ENCODE results near the gene RNF114.
"Not testable (repeated sequence)": the region's sequence is repeated elsewhere in the genome, so short reads cannot be mapped to it uniquely, and the experiment has no call there.

The RNF114 gene

GRCh38 chr20:49964964-49965780, 29.0 kb downstream of the RNF114 start:
- peak in 1 of 2 donors; percentile 14 for DNase-seq (ENCODE audit: low read depth in 2 of 2)

GRCh38 chr20:49965781-49966305, 29.6 kb downstream of the RNF114 start:
- DNase-seq (ENCODE audit: low read depth in 2 of 2): no peak

GRCh38 chr20:49966861-49967260, 30.7 kb downstream of the RNF114 start:
- DNase-seq (ENCODE audit: low read depth in 2 of 2): no peak

GRCh38 chr20:49969234-49969633, 33.0 kb downstream of the RNF114 start:
- DNase-seq (ENCODE audit: low read depth in 2 of 2): no peak

- DNase-seq (ENCODE audit: low read depth in 2 of 2): no peak
These were observed 33.7 kb downstream of the RNF114 start for GRCh38 chr20:49969946-49970345.

- DNase-seq (ENCODE audit: low read depth in 2 of 2): no peak
These were observed 34.3 kb downstream of the RNF114 start for GRCh38 chr20:49970498-49970897.

GRCh38 chr20:49973981-49974380, 37.8 kb downstream of the RNF114 start:
- DNase-seq (ENCODE audit: low read depth in 2 of 2): no peak

- no peak for DNase-seq (ENCODE audit: low read depth in 2 of 2)
These were observed 40.3 kb downstream of the RNF114 start for GRCh38 chr20:49976542-49976941.

GRCh38 chr20:49977740-49978139, 41.5 kb downstream of the RNF114 start:
- DNase-seq (ENCODE audit: low read depth in 2 of 2): not testable (repeated sequence)

- no peak for DNase-seq (ENCODE audit: low read depth in 2 of 2)
These were observed 42.5 kb downstream of the RNF114 start for GRCh38 chr20:49978685-49979029.

GRCh38 chr20:49979030-49979832, 43.0 kb downstream of the RNF114 start:
- peak; percentile 44 to 58 for DNase-seq (ENCODE audit: low read depth in 2 of 2)

GRCh38 chr20:49980140-49981008, 44.2 kb downstream of the RNF114 start:
- no peak for DNase-seq (ENCODE audit: low read depth in 2 of 2)

- DNase-seq (ENCODE audit: low read depth in 2 of 2): no peak
These were observed 45.2 kb downstream of the RNF114 start for GRCh38 chr20:49981218-49982071.

GRCh38 chr20:49982072-49982345, 45.8 kb downstream of the RNF114 start:
- DNase-seq (ENCODE audit: low read depth in 2 of 2): no peak

- peak; percentile 68 to 72 for DNase-seq (ENCODE audit: low read depth in 2 of 2)
These were observed 46.3 kb downstream of the RNF114 start, which contains the start of gene SNAI1 for GRCh38 chr20:49982346-49983122. Gene SNAI1, plus strand, starts transcription at chr20:49982980. Its CDS starts 80 bp downstream, at chr20:49983060.

GRCh38 chr20:49983123-49983847, 47.1 kb downstream of the RNF114 start:
- no peak for DNase-seq (ENCODE audit: low read depth in 2 of 2)

GRCh38 chr20:49983848-49984408, 47.7 kb downstream of the RNF114 start:
- DNase-seq (ENCODE audit: low read depth in 2 of 2): no peak

GRCh38 chr20:49984426-49985153, 48.4 kb downstream of the RNF114 start:
- DNase-seq (ENCODE audit: low read depth in 2 of 2): no peak
